Activated gamma-delta T cell (primary cell): ENCODE data around the gene APCDD1L.
"Not testable (repeated sequence)": the region's sequence is repeated elsewhere in the genome, so short reads cannot be mapped to it uniquely, and the experiment has no call there.

ENCODE experiments used
- DNase-seq: peaks from one replicate; lab custom pipeline; 2025; lab: John Stamatoyannopoulos, UW

Gene APCDD1L

GRCh38 chr20:58414786-58415185, 100.4 kb downstream of the APCDD1L start:
- DNase-seq, result not testable (repeated sequence)

DNA sequence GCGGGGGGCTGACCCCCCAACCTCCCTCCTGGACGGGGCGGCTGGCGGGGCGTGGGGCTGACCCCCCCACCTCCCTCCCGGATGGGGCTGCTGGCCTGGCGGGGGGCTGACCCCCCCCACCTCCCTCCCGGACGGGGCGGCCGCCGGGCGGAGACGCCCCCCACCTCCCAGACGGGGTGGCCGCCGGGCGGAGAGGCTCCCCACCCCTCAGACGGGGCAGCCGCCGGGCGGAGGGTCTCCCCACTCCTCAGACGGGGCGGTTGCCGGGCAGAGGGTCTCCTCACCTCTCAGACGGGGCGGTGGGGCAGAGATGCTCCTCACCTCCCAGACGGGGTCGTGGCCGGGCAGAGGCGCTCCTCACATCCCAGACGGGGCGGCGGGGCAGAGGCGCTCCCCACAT, 101.0 kb downstream of the APCDD1L start:
- DNase-seq, result not testable (repeated sequence)
